ENCODE measurements around the gene PIGZ.

DNA sequence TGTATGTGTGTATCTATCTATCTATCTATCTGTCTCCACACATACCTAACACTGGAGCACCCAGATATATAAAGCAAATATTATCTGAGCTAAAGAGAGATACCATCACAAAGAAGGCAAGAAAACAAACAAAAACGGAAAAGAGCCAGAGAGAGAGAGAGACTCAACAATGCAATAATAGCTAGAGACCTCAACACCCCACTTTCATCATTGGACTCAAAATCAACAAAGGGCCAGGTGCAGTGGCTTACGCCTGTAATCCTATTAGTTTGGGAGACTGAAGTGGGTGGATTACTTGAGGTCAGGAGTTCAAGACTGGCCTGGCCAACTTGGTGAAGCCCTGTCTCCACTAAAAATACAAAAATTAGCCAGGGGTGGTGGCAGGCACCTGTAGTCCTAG is 49.7 kb downstream of the PIGZ start:
- TF ChIP-seq YY1 (IDR thresholded peaks at IDR 0.05; ENCODE audit: insufficient read depth, insufficient read length) (no peak), ZNF274 (IDR thresholded peaks at IDR 0.05; ENCODE audit: low read depth, low read length) (no peak)
